ENCODE measurements around the gene ARHGAP33. TPM values are rescaled to one million over a fixed set of nuclear protein-coding genes. Genes with fewer than 3 reads are reported as not detected.

The ARHGAP33 gene
- total RNA-seq, 1 donor, result 2.2 TPM

DNA sequence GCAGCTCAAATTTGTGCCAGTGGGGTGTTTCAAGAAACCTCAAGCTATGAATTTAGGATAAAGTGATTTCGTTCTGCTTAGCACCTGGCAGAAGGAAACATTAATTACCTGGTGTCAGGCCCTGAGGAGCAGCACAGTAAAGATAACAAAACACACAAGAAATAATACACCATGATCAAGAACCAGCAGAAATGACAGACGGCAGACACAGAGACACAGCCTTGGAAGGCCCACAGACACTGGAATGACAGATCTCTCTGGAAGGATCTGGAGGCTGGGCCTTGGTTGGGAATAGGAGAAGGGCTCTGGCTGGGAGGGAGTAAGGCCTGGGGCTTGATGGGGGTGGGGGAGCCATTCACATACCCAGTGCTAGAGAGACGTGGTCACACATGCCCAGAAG, 26.5 kb downstream of the ARHGAP33 start:
- Histone ChIP-seq H3K4me1 (ENCODE audit: insufficient read depth, low read length) (no peaks in the 10 kb centered on the region), H3K4me3 (ENCODE audit: insufficient read depth, low read length) (no peak overlapping the region), H4K20me1 (ENCODE audit: insufficient read depth, low read length) (no peaks in the 10 kb centered on the region), H3K27me3 (ENCODE audit: insufficient read depth, low read length) (peaks cover 14% of the 10 kb centered on the region), H3K79me2 (ENCODE audit: insufficient read depth, low read length) (no peaks in the 10 kb centered on the region), H3K9me3 (ENCODE audit: low read depth, low read length) (no peaks in the 10 kb centered on the region), H2AFZ (ENCODE audit: low read length) (no peak overlapping the region), H3K36me3 (ENCODE audit: insufficient read depth, low read length) (no peaks in the 10 kb centered on the region), H3K27ac (ENCODE audit: low read depth, low read length) (no peak overlapping the region), H3K4me2 (ENCODE audit: insufficient read depth, low read length) (no peak overlapping the region)
- TF ChIP-seq CTCF (IDR thresholded peaks at IDR 0.05; ENCODE audit: extremely low read depth, low read depth, low read length), result no peak
- DNase-seq (ENCODE audit: insufficient read length, low spot score, missing footprints), result peak; percentile 27

DNA sequence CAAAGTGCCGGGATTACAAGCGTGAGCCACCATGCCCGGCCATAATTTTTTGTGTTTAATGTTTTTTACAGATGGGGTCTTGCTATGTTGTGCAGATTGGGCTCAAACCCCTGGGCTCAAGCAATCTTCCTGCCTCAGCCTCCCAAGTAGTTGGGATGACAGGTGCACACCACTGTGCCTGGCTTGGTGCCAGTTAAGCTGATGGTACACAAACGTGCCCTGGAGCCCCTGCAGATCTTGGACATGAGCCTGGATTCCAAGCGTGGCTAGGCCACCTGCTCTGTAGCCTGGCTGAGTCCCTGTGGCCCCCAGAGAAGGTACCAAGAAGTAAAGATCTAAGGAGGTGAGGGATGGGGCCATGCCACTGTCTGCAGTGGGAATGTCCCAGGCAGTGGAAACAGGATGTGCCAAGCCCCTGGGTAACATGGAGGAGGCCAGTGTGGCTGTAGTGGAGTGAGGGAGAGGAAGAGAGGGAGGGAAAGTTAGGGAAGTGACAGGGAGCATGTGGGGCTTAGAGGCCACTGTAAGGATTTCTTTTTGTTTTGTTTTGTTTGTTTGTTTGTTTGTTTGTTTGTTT, 30.2 kb downstream of the ARHGAP33 start:
- no peak for TF ChIP-seq CTCF (IDR thresholded peaks at IDR 0.05; ENCODE audit: extremely low read depth, low read depth, low read length)
- no peak overlapping the region for H3K27ac ChIP-seq (ENCODE audit: low read depth, low read length)
- H3K4me3 ChIP-seq (ENCODE audit: insufficient read depth, low read length), result no peak overlapping the region
- H4K20me1 ChIP-seq (ENCODE audit: insufficient read depth, low read length), result no peaks in the 10 kb centered on the region
- H3K4me1 ChIP-seq (ENCODE audit: insufficient read depth, low read length), result no peaks in the 10 kb centered on the region
- peak; percentile 44 for DNase-seq (ENCODE audit: insufficient read length, low spot score, missing footprints)
- H3K36me3 ChIP-seq (ENCODE audit: insufficient read depth, low read length), result no peaks in the 10 kb centered on the region
- peaks cover 6% of the 10 kb centered on the region for H3K27me3 ChIP-seq (ENCODE audit: insufficient read depth, low read length)
- no peak overlapping the region for H2AFZ ChIP-seq (ENCODE audit: low read length)
- no peaks in the 10 kb centered on the region for H3K79me2 ChIP-seq (ENCODE audit: insufficient read depth, low read length)
- no peaks in the 10 kb centered on the region for H3K9me3 ChIP-seq (ENCODE audit: low read depth, low read length)
- H3K4me2 ChIP-seq (ENCODE audit: insufficient read depth, low read length), result no peak overlapping the region

- no peak overlapping the region for H3K4me3 ChIP-seq (ENCODE audit: insufficient read depth, low read length)
- H3K4me1 ChIP-seq (ENCODE audit: insufficient read depth, low read length), result no peaks in the 10 kb centered on the region
- H3K9me3 ChIP-seq (ENCODE audit: low read depth, low read length), result no peaks in the 10 kb centered on the region
- no peaks in the 10 kb centered on the region for H3K79me2 ChIP-seq (ENCODE audit: insufficient read depth, low read length)
- H3K27ac ChIP-seq (ENCODE audit: low read depth, low read length), result no peak overlapping the region
- H3K4me2 ChIP-seq (ENCODE audit: insufficient read depth, low read length), result no peak overlapping the region
- TF ChIP-seq CTCF (IDR thresholded peaks at IDR 0.05; ENCODE audit: extremely low read depth, low read depth, low read length), result no peak
- no peak overlapping the region for H2AFZ ChIP-seq (ENCODE audit: low read length)
- H3K36me3 ChIP-seq (ENCODE audit: insufficient read depth, low read length), result no peaks in the 10 kb centered on the region
- DNase-seq (ENCODE audit: insufficient read length, low spot score, missing footprints), result peak; percentile 66
- H3K27me3 ChIP-seq (ENCODE audit: insufficient read depth, low read length), result peaks cover 6% of the 10 kb centered on the region
- no peaks in the 10 kb centered on the region for H4K20me1 ChIP-seq (ENCODE audit: insufficient read depth, low read length)
Measured at GRCh38 chr19:35806597-35806996, 31.2 kb downstream of the ARHGAP33 start.

GRCh38 chr19:35807633-35808032, 32.3 kb downstream of the ARHGAP33 start:
- DNase-seq (ENCODE audit: insufficient read length, low spot score, missing footprints), result peak; percentile 49
- Histone ChIP-seq H3K27ac (ENCODE audit: low read depth, low read length) (no peak overlapping the region), H3K4me2 (ENCODE audit: insufficient read depth, low read length) (no peak overlapping the region), H3K4me1 (ENCODE audit: insufficient read depth, low read length) (no peaks in the 10 kb centered on the region), H3K27me3 (ENCODE audit: insufficient read depth, low read length) (peaks cover 6% of the 10 kb centered on the region), H2AFZ (ENCODE audit: low read length) (no peak overlapping the region), H4K20me1 (ENCODE audit: insufficient read depth, low read length) (no peaks in the 10 kb centered on the region), H3K36me3 (ENCODE audit: insufficient read depth, low read length) (no peaks in the 10 kb centered on the region), H3K9me3 (ENCODE audit: low read depth, low read length) (no peaks in the 10 kb centered on the region), H3K79me2 (ENCODE audit: insufficient read depth, low read length) (no peaks in the 10 kb centered on the region), H3K4me3 (ENCODE audit: insufficient read depth, low read length) (no peak overlapping the region)
- no peak for TF ChIP-seq CTCF (IDR thresholded peaks at IDR 0.05; ENCODE audit: extremely low read depth, low read depth, low read length)
